Measurements from ENCODE around the gene SYNJ2. TPM values are rescaled to one million over a fixed set of nuclear protein-coding genes. Genes with fewer than 3 reads are reported as not detected.

The SYNJ2 gene
- total RNA-seq, 1 experiment from 2014 or later: 68.5 TPM

DNA sequence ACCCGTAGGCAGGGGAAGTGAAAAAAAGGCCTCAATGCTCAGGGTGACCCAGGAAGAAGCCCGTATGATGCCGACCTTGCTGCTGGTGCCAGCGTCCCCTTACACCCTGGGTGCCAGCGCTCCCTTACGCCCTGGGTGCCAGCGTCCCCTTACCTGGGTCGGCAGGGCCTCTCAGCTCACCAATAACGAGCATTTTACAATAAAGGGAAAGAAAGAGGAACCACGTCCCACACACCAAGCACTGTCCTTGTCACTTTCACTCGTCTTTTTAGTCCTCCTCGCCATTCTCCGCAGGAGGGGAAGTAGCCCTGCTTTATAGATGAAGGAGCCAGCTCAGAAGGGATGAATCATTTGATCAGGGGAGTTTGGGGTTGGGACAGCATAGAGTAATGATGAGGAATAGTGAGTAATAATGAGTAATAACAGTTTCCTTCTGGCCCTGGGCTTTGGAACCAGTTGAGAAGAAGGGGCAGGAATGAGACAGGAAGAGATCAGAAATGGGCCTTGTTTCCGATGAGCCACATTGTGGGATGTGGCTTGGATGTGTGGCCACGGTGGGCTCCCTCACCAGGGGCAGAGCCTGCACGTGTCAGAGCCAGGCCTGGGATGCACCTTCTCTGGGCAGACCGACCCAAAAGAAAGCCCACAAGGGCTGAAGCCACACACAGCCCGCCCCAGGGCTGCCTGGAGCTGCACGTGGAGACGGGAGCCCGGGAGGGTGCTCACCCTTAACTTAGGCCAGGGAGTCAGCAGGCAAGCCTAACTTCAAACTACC is 75.7 kb downstream of the SYNJ2 start:
- peak; percentile 100 for DNase-seq (ENCODE audit: low read depth)

DNA sequence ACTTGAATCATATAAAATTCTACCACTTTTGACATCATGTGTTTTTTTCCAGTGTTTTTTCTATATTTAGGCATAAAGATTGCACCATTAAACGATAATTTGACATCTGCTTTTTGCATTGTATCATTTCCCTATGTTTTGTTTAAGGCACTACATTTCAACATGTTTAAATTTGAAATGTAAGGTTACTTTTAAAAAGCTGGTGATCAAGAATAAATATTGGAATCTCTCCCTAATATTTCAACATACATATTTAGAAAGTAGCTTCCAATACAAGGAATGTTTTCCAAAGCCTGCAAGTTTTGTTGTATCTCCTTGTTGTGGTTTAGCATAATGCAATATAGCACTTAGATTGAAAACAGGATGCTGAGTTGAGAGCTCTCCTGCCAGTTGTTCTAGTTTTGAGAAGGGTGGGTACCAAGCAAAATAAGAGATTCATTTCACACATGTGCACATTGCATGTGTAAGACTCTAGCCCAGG is 76.5 kb downstream of the SYNJ2 start:
- DNase-seq (ENCODE audit: low read depth): no peak

DNA sequence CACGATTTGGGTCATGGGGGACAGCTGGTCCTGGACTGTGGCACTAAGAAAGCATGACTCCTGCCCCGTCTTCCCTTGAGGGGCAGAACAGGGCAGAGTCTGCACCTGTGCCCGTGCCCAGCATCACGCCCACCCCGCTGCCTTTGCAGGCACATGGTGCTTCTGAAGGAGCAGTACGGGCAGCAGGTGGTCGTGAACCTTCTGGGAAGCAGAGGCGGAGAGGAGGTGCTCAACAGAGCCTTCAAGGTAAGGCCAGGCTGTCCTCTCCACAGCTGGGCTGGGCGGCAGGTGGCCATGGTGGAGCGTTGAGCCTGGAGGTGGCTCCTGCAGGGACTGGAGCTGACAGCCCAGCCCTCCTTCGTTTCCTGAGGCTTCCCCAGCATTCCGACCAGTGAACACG is 77.4 kb downstream of the SYNJ2 start:
- DNase-seq (ENCODE audit: low read depth): no peak

DNA sequence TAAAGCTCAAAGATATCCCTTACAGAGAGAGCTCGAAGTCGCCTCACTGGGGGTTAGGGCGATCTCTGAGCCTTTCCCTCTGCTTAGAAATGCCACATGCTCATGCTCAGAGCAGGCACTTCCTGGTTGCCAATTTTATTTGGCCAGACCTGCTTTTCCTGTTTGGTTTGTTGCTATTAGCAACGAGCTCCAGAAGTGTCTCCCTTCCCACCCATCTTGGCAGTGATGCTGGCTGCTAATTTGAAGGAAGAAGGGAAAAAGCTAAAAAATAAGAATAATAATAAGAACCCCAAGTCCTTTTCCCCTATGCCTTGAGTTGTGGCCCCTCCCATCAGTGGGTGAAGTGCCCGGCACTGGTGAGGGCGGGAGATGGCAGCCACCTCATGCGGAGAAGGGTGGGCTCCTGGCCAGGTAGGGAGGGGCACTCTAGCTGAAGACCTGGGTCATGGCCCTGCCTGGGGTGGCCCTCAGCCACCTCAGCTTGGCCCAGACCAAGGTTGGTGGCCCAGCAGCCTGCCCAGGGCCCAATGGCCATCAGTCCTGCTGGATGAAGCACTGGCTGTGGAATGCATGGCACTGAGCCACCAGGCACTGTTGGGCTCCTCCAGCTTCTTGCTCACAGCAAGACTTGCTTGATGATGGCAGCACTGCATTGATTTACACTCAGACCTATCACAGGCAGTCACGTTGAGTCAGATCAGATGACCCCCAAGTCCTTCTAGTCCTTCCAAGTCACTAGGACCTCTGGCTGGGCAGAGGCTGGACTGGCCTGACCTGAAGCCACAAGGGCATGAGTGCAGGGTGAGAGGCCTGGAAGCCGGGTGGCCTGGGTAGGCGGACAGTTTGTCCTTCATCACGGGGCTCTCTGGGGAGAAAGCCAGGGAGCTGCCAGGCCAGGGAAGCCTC is 79.0 kb downstream of the SYNJ2 start:
- DNase-seq (ENCODE audit: low read depth): peak; percentile 83

DNA sequence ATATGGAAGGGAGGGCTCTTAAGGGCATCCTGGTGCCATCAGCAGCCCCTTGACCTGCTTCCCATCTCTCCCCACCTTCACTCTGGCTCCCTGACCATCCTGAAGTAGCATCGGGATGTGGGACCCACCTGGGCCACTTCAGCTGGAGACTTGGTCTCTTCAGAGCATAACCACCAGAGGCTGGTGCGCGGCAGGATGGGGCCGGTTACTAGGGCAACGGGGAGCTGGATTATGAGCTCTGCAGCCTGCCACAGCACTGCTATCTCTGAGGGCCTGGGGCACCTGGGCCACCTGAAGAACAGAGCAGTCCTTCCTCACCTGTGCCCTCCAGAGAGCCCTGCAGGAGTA is 79.7 kb downstream of the SYNJ2 start:
- no peak for DNase-seq (ENCODE audit: low read depth)

DNA sequence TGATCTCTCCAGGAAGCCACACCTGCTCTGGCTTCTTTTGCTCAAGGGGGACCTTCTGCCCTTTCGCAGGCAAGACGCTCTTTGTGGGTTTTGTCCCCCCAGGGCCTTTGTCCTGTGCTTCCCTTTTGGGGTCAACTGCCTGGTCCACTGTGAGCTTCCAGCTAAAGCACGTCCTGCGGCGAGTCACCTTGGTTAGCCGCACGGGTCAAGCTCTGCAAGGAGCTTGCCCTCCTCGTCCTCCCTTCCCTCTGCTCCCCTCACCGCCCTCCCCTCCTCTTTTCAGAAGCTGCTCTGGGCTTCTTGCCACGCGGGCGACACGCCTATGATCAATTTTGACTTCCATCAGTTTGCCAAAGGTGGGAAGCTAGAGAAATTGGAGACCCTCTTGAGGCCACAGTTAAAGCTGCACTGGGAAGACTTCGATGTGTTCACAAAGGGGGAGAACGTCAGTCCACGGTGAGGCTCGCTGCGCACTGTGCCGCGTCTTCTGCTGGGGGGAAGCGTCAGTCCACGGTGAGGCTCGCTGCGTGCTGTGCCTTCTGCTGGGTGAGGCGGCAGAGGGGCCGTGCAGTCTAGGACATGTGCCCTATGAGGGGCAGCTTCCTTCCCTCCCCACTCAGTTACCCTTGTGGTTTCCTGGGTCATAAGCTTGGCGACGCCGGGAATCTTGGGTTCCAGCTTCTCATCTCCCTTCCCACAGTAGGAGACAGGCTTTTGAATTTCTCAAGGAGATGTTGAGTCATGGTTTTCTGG is 80.2 kb downstream of the SYNJ2 start:
- peak; percentile 42 for DNase-seq (ENCODE audit: low read depth)

DNA sequence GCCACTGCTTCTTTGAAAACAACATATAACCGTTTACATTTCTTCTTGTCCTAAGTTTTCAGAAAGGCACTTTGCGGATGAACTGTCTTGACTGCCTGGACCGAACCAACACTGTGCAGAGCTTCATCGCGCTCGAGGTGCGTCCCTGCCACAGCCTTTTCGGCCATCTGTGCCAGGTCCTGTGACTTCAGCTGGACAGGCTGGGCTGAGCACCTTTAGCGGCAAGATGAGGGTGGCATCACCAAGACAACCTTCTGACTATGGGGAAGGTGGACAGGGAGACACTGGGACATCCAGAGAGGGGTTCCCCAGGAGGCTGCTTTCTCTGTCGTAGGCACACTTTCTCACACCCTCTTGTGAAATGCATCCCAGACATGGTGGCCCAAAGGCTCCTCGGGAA is 82.1 kb downstream of the SYNJ2 start:
- no peak for DNase-seq (ENCODE audit: low read depth)

DNA sequence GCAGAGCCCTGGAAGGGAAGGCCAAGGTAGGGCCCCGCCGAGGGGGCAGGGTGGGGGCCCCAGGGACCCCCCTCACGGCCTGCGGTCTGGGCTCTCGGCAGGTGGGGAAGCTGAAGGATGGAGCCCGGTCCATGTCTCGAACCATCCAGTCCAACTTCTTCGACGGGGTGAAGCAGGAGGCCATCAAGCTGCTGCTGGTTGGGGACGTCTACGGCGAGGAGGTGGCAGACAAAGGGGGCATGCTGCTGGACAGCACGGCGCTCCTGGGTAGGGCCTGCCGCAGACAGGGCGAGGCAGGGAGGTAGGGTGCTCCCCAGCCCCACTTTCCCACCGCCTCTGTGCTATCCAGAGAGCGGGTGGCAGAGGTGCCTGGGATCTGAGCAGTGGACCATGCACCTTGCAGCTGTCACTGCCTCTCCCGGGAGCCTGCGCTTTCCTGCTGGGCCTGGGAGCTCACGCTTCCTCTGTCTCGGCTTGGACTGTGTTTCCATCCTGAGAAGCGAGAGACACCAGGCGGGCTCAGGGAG is 83.1 kb downstream of the SYNJ2 start:
- DNase-seq (ENCODE audit: low read depth): no peak

DNA sequence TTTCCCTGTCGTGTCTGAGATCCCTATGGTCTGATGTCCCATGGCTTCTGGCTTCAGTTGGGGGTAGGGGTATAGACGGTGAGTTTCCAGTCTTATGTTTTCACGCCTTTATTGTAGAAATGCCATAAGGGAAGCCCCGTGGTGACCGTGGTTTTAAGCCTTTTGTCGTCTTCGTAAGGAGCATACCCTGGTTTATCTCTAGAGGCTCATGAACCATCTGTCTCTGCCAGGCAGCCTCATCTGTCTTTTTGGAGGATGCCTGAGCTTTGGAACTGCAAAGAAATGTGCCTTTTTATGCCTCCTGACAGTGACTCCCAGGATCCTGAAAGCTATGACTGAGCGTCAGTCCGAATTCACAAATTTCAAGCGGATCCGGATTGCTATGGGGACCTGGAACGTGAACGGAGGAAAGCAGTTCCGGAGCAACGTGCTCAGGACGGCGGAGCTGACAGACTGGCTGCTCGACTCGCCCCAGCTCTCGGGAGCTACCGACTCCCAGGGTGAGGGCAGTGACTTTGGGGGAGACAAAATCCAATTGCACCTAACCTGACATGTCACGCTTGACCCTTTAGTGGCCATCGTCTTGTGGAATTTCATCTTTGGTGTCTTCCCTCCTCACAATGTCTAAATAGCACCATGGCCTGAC is 84.6 kb downstream of the SYNJ2 start:
- no peak for DNase-seq (ENCODE audit: low read depth)

DNA sequence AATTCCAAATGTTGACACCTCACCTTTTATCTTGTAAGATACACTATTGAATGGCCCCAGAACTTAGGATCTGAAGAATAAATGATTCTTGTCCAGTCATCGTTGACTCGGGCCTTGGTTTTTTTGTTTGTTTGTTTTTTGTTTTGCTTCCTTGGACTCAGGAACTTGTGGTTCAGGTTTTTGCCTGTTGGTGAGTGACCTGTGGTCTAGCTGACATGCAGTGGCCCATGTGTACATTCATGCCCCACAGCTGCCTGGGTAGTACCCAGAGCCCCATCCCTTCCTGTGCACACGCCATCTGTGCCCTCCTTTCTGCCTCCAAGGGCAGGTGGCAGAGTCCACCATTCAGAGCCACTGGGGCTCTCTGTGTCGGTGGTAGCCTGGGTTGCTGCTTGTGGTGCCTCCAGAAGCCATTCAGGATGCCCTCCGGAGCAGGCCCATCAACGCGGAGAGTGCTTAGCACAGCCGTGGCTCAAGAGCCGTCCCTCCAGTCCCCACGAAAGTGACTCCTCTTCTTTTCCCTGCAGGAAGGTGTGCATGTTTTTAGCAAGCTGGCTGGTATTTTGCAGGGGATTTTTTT is 85.9 kb downstream of the SYNJ2 start:
- no peak for DNase-seq (ENCODE audit: low read depth)

DNA sequence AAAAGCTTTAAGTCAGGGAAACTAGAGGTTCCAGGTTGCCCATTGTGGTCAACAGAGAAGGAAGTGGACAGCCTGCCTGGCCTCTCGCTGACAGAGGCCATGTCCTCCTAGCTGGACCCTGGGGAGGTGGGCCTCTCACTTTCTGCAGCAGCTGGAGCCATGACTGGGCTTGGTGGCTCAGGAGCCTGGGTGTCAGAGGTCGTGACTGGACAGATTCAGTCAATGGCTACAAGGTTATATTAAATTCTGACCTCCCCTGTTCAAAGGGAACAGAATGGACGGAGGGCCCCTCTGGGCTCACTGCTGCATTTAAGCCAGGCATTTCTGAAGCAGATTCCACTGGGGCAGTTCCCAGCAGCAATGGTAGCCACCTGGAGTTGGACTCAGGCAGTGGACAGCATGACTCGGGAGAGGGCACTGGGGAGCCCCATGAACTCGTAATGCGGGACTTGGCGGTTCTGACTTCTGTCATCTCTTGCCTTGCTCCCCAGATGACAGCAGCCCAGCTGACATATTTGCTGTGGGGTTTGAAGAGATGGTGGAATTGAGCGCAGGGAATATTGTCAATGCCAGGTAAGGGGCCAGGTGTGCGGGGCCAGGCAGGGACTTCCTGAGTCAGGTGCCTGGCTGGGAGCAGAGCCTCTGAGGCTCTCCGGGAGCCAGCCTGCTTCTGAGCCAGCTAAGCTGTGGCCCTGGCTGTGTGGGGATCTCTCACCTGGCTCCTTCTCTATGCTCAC is 86.7 kb downstream of the SYNJ2 start:
- DNase-seq (ENCODE audit: low read depth): no peak

DNA sequence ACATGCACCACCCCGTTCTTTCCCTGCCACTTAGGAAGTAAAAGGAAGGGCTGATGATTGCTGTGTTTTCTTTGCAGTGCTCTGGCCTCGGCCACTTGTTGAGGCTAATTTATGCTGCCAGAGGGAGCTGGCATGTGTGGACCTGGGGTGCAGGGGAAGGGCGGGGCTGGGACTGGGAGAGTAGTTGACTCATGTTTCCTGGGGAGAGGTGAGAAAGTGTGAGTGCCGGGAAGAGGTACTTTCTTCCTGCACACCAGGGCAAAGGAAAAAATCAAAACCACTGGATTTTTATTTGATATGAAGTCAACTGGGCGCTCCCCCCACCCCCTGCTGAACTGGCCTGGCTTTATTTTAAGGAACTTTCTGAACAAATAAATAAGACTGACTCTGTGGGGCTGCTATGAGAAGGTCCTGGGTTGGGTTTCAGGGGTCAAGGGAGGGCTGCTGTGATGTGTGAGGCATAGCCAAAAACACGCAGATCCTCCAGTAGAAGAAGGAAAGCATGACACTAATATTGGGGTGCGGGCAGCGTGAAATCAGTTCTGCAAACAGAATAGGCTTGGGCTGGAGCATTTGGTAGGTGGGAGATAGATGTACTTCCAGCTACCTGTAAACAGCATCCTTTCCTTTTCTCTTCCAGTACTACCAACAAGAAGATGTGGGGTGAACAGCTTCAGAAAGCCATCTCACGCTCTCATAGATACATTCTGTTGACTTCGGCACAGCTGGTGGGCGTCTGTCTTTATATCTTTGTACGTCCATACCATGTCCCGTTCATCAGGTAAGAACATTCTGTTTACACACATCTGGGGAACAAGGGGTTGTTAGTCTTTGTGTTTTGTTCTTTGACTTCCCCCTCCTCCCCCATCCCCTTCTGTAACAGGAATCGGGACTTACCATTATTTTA is 87.5 kb downstream of the SYNJ2 start:
- peak; percentile 95 for DNase-seq (ENCODE audit: low read depth)

DNA sequence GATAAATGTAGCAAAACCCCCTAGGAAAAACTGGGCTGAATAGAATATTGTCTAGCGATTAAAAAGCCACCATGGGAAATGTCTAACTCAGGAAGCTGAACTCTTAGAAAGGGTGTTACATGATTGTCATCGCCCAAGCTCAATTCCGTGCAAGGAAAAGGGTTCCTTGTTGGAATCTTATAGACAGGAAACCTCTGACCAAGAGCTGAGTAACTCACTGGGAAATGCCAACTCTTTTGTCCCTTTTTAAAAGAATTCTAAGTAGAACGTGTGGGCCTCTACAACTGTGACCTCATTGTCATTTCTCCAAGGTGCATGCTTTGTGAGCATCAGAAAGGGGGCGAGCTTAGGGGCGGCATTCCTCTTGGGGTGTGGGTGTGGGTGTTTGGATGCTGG is 88.1 kb downstream of the SYNJ2 start:
- DNase-seq (ENCODE audit: low read depth): peak; percentile 82

DNA sequence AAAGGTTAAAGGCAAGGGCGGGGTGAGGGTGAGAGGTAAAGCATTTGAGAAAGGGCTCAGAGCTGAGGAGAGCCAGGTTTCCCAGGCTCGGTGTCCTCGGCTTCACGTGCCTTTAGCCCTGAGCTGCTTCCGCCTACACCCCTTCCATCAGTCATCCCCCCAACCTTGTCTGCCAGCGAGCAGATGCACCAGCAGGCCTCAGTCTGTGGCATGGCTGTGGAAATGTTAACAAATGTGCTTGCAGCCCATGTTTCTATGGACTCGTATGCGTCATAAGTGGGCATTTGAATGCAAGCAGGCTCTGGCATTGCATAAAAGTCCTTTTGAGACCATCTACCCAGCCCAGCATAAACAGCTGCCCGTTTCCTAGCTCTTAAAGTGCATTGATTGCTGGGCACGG is 88.8 kb downstream of the SYNJ2 start:
- DNase-seq (ENCODE audit: low read depth): no peak

DNA sequence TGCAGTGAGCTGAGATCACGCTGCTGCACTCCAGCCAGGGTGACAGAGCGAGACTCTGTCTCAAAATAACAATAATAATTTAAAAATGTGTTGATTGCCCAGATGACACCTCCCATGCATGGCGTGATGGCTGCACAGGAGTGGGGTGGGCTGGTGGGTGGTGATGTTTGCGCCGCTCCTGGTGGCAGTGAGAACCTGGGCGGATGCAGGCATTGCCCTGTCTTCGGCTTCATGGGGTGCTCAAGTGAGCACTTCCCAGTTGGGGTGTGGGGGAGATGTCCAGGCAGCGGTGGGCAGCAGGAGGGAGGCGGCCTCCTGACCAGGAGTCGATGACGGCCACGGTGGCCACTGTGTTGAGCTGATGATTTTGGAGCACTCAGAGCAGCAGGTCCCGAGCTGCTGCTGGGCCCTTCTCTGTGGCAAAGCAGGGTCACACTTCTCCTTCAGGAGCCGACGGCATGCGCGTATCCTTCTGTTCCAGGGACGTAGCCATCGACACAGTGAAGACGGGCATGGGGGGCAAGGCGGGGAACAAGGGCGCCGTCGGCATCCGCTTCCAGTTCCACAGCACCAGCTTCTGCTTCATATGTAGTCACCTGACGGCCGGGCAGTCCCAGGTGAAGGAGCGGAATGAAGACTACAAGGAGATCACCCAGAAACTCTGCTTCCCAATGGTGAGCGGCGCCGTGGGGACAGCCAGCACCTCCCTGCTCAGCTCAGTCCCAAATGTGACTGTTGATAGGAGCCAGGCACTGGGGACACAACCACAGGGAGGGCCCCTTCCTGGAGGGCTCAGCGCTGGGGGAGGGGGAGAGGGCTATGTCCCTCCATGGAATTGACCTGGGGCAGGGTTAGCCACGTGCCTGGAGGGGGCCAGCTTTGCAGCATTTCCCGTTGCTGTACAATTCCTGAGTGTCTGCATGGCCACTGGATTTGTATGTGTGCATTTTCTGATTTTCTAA is 89.7 kb downstream of the SYNJ2 start:
- no peak for DNase-seq (ENCODE audit: low read depth)

DNA sequence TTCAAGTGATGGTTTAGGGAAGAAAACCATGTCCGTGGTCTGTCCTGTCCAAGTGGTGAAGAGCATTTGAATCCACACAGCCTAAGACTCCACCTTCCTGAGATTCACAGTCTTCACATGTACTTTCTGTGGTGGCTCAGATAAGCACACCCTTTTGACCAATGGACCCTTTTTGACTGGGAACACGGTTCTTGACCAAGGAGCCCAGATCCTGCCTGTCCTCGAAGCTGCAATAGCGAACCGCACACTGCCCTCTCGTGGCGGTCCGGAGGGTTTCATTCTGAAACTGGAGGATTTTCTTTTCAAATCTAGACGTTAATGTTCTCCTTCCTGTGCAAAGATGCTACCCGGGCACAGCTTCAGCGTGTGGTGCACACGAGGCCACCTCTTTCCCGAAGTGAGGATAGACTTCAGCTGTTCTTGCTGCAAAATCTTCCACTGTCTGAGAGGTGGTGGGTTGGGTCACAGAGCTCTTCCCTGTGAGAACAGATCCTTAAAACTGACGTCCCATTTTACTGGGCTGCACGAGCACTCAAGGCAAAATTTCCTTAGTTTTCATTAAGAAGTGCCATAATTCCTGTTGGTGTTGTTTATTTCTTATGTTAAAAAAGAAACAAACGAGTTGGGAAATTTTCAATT is 90.5 kb downstream of the SYNJ2 start:
- DNase-seq (ENCODE audit: low read depth): peak; percentile 75

DNA sequence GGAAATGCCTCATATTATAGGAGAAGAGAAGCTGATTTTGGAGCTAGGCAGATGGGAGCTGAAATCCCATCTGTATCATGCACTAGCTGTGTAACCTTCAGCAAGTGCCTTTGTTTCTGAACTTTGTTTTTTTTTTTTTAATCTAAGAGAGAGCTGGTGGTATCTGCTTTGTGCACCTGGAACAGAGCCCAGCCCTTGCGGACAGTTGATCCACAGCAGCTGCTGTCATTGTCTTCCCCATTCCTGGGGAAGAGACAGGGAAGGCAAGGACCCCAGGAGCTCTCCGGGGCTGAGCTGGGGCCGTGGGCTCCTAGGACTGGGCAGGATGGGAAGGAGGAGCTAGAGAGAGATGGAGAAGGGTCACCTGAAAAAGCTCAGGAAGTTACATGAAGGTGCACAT is 92.1 kb downstream of the SYNJ2 start:
- no peak for DNase-seq (ENCODE audit: low read depth)

Measured in HT1080 (cell line).